Retinal pigment epithelial cell (primary cell): ENCODE results near the gene SIGLEC11.

Source experiments
- DNase-seq: peaks from one replicate; pipeline ENCODE4 v3.0.0-alpha.2; 2010; ENCODE audit warnings: low read depth
- H3K4me3 ChIP-seq: 2 replicates; pipeline ENCODE4 v1.5.1; 2011; ENCODE audit warnings: mild to moderate bottlenecking, low read length, control low read depth, moderate library complexity
- CTCF ChIP-seq: conservative IDR thresholded peaks from 2 replicates; pipeline ENCODE4 v1.5.1; 2011; ENCODE audit warnings: low read depth, low read length, control low read depth, inconsistent platforms

SIGLEC11 gene

GRCh38 chr19:49924004-49924880, 36.7 kb downstream of the SIGLEC11 start:
- H3K4me3 ChIP-seq, result no peak overlapping the region
- no peak for DNase-seq
- no peak for TF ChIP-seq CTCF

GRCh38 chr19:49923055-49924003, 37.6 kb downstream of the SIGLEC11 start:
- no peak for TF ChIP-seq CTCF
- DNase-seq, result no peak
- no peak overlapping the region for H3K4me3 ChIP-seq

GRCh38 chr19:49921871-49922795, 38.8 kb downstream of the SIGLEC11 start:
- no peak for DNase-seq
- H3K4me3 ChIP-seq, result no peak overlapping the region
- no peak for TF ChIP-seq CTCF

GRCh38 chr19:49920624-49921363, 40.2 kb downstream of the SIGLEC11 start:
- H3K4me3 ChIP-seq, result no peak overlapping the region
- no peak for DNase-seq
- TF ChIP-seq CTCF, result no peak

- no peak for DNase-seq
- no peak for TF ChIP-seq CTCF
- H3K4me3 ChIP-seq, result no peak overlapping the region
These were observed 42.9 kb downstream of the SIGLEC11 start for GRCh38 chr19:49918089-49918488.
